ENCODE data around the gene CLDN19.

The CLDN19 gene

DNA sequence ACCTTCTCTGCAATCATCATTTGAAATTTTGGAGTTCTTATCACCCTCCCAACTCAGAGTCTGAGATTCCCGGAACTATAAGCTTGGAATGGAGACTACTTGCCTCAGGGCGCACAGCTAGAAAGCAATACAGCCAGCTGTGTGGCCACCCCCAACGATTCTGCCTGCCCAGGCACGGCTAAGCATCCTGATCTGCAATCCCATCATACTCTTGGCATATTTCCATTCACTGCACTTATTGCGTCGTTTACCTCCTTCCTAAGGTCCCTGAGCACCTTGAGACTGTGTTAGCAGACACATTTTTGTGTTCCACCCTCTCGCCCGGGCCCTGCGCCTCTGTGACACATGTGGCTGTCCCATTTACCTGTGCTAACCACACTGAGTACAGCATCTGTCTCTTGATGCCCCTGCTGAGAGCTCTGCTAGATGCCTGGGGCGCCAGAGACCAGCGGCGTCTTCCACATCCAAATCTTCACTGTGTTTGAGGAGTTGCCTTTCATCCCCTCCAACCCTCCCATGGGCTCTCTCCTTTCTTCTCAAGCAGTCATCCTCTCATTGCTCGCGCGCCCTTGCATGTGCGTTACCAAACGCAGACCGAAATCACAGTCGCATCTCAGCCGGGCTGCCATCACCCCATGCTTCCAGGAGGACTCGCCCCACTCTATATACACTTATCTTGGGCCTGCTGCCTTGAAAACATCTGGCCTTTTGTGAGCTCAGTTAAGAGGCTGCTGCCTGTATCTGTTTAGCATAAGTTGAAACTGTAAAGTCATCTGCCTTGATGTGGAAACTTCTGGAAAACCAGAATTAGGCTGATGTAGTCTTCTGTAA lies 3.5 kb upstream of the CLDN19 start:
- H3K27ac ChIP-seq, result no peak overlapping the region
- TF ChIP-seq, protein P1, sequence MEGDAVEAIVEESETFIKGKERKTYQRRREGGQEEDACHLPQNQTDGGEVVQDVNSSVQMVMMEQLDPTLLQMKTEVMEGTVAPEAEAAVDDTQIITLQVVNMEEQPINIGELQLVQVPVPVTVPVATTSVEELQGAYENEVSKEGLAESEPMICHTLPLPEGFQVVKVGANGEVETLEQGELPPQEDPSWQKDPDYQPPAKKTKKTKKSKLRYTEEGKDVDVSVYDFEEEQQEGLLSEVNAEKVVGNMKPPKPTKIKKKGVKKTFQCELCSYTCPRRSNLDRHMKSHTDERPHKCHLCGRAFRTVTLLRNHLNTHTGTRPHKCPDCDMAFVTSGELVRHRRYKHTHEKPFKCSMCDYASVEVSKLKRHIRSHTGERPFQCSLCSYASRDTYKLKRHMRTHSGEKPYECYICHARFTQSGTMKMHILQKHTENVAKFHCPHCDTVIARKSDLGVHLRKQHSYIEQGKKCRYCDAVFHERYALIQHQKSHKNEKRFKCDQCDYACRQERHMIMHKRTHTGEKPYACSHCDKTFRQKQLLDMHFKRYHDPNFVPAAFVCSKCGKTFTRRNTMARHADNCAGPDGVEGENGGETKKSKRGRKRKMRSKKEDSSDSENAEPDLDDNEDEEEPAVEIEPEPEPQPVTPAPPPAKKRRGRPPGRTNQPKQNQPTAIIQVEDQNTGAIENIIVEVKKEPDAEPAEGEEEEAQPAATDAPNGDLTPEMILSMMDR (IDR thresholded peaks at IDR 0.05), result no peak
- TF ChIP-seq ZFX (IDR thresholded peaks at IDR 0.05; ENCODE audit: borderline replicate concordance), result no peak

DNA sequence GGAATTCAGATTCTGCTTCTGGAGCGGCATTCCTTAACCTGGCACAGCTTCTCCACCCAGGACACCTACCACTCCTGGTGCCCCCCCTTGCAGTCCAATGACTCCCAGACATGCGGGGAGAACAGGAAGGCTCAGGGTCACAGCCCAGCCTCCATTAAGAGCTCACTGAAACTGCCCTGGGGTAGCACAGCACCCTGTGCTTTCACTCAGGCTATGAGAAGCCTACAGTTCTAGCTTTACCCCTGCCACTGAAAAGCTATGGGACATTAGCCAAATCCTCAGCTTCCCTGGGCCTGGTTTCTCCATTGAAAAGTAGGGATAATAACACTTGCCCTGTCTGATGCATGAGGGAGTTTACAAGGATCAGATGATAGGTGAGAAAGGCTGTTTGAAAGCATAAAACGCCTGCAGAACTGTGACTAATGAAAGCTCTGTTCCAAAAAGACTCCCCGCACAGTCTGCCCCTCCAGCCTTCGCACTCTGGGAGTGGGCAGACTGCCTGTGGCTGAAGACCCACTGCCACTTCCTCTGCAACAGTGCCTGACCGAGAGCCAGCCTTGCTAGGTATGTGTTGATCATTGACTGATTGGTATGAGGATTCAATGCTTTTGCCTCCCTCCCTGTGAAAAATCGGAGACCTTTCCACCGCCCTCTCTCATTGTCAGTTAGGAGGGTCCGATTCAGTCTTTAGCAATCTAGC lies 2.7 kb upstream of the CLDN19 start:
- TF ChIP-seq, protein P1 (IDR thresholded peaks at IDR 0.05), result no peak
- TF ChIP-seq ZFX (IDR thresholded peaks at IDR 0.05; ENCODE audit: borderline replicate concordance), result no peak
- no peak overlapping the region for H3K27ac ChIP-seq

DNA sequence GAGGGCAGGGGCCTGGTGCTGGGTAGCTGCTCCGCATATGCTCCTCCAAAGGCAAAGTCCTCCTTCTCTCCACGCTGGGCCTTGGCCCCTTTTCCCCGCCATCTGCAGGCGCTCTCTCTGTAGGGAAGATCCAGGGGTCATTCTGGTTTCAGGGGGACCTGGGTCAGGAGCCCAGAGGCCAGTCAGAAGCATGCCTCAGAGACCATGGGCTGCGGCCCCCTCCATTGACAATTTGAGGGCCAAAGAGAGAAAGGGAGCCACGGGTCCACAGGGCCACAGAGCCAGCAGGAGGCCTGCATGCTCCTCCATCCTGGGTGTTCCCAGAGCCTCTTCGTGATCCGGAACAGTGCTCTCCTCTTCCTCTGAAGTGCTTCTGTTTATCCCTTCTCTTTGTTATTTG lies 2.1 kb upstream of the CLDN19 start:
- TF ChIP-seq ZFX (IDR thresholded peaks at IDR 0.05; ENCODE audit: borderline replicate concordance), result no peak
- TF ChIP-seq, protein P1 (IDR thresholded peaks at IDR 0.05), result no peak
- no peak overlapping the region for H3K27ac ChIP-seq

DNA sequence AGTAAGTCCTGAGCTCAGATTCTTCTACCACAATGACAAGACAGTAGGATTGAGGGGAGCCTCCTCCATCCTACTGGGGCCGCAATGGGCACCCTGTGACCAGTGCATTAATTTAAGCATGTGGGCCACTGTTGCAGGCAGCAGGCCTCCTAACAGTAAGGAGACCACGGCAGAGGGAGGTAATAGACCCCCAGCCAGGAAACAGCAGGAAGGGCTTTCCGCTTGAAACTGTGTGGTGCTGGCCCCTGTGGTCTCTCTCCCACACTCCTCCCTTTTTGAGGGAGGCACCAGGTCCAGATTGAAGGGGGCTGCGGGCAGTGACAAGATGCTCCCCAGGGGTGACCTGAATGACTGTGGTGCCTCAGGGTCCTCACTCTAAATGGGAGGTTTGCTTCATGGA lies 1.7 kb upstream of the CLDN19 start:
- TF ChIP-seq, protein P1 (IDR thresholded peaks at IDR 0.05), result no peak
- TF ChIP-seq ZFX (IDR thresholded peaks at IDR 0.05; ENCODE audit: borderline replicate concordance), result no peak
- no peak overlapping the region for H3K27ac ChIP-seq

DNA sequence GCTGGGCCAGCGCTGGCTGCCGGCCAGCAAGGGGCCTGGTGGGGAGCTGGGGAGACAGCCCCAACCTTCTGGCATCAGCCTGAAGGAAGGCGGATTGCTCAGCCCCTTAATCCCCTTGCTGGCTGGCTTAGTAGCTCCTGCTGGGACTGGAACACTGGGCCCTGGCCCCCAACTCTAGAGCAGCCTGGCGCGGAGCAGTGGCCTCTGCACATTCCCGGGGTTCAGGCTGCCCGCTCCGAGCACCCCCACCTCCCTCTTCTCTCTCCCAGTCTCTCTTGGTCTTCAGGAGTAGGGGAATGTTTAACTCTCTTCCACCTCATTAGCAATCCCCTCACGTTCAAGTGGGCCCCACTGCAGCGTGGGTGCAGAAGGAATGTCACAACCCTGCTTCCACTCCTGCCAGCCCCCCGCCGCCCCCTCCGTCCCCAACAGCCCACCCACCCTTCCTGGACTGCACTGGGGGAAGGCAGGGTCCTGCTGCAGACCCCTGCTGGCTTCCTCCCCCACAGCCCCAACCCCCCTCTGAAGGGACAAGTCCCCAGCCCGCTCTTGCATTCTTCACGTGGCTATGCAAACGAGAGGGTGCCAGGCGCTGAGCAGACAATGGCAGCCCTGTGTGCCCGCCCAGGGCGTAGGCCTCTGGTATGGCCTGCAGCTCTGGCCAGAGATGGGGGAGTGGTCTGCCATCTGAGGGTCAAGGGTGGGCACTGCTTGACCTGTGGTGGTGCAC lies 980 bp upstream of the CLDN19 start:
- H3K27ac ChIP-seq, result no peak overlapping the region
- no peak for TF ChIP-seq ZFX (IDR thresholded peaks at IDR 0.05; ENCODE audit: borderline replicate concordance)
- TF ChIP-seq, protein P1 (IDR thresholded peaks at IDR 0.05), result no peak

DNA sequence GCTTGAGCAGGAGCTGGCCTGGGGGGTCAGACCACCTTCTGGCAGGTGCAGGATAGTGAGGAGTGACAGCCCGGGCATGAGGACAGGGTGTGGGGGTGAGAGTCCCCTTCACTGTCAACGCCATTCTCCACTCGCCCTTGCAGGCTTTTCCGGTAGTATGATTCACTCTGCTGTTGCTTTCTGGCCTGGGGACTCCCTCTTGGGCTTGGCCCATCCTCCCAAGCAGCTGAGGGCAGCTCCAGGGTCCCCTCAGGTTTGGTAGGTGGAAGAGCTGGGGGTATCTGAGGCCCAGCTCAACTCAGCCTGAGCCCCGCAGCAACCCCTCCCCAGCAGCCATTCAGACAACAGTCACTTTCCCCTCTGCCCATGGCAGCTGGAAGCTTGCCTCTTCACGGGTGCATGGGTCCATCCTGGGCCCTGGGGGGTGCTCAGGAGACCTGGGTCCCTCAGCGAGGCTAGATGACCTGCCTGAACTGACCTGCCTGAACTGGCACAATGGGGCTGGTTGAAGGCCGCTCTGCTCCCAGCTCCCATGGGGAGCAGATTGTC lies 1.3 kb downstream of the CLDN19 start:
- TF ChIP-seq, protein P1 (IDR thresholded peaks at IDR 0.05), result no peak
- no peak for TF ChIP-seq ZFX (IDR thresholded peaks at IDR 0.05; ENCODE audit: borderline replicate concordance)
- no peak overlapping the region for H3K27ac ChIP-seq
